GM19395 (cell line): Measurements from ENCODE around the gene POC1A.
"Not testable (repeated sequence)": the region's sequence is repeated elsewhere in the genome, so short reads cannot be mapped to it uniquely, and the experiment has no call there.

Experiments used
- ATAC-seq: cut with Tn5 transposase; IDR thresholded peaks from one replicate; pipeline ENCODE4 v1.9.1; 2021; ENCODE audit warnings: mild to moderate bottlenecking, moderate library complexity; ENCODE audit not compliant: unreplicated experiment

The POC1A gene

DNA sequence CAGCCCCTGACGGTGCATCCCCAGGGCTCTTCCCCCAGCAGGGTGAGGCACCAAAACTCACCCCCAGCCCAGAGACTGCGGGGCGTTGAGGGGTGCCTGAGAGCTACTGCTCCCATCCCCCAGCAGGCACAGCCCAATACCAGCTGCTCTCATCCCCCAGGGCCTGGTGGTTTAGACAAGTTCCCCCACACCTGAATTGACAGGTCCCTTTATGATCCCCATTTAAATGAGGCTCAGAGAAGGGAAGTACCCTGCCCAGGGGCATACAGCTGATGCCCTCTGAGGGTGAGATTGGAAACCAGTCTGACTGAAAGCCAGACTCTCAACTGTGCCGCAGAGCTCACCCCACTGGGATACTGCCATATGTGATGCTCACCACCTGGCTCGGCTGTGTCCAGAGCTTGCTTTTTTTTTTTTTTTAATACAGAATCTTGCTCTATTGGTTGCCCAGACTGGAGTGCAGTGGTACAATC, 118.0 kb downstream of the POC1A start:
- peak; percentile 64 for ATAC-seq

- ATAC-seq = no peak
Measured at GRCh38 chr3:52034651-52035050, 119.6 kb downstream of the POC1A start.

DNA sequence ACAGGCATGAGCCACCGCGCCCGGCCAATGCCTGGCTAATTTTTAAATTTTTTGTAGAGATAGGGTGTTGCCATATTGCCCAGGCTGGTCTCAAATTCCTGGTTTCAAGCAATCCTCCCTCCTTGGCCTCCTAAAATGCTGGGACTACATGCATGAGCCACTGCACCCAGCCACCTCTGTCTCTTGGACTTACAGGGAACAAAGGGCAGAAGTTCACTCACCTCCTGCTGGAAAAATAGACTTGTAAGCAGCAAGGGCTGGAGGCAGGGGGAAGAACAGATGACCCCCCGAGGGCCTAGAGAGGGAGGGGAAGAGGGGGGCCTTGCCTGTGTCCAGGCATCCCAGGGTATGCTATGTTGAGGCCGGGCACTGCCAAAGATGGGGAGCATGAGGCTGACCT, 120.0 kb downstream of the POC1A start:
- no peak for ATAC-seq

DNA sequence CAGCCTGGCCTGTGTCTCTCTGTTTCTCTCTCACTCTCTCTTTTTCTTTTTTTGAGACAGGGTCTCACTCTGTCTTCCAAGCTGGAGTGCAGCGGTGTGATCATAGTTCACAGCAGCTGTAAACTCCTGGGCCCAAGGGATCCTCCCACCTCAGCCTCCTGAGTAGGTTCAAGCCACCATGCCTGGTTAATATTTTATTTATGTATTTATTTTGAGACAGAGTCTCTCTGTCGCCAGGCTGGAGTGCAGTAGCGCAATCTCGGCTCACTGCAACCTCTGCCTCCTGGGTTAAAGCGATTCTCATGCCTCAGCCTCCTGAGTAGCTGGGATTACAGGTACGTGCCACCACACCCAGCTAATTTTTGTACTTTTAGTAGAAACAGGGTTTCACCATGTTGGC, 120.5 kb downstream of the POC1A start:
- not testable (repeated sequence) for ATAC-seq

GRCh38 chr3:52032702-52033408, 121.4 kb downstream of the POC1A start:
- no peak for ATAC-seq

DNA sequence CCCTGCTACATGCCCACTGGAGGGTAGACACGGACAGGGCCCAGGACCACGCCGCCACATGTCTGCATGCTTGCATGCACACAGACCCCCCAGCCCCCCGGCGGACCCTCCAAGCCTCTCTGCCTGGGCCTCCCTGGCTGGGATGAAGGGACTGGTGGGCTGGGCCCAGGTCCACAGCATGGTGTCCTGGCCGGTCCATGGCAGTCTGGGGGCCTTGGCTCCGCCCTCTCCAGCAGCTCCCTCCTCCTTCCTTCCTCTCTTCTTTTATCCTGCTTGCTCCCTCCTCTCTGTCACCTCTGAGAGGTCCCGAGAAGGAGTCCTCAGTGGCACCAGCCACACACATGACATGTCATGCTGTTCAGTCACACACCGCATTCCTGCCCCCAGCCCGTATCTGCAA, 122.3 kb downstream of the POC1A start:
- no peak for ATAC-seq

DNA sequence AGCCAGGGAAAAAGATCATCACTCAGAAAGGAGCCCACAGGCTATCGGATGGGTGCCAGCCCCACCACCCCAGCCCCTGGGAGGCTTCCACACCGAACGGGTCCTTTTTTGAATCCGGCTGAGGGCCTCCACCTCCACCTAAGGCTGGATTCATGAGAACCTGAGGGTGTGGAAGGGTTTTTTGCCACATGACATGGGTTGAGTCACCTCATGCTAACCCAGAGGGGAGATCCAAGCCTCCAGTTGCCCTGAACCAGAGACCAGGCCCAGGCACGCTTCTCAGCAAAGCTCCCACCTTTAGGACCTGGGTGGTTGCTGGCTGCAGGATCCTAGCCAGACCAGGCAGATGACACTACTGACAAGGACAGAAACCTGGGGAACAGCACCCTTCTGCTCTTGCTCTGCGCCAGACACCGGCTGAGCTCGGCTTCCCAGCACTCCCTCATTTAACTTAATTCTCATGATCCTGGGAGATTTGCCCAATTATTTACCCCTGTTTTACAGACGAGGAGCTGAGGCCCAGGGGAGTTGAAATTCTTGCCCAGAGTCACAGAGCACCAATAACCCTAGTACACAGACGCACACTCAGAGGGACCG, 123.4 kb downstream of the POC1A start:
- ATAC-seq = no peak

DNA sequence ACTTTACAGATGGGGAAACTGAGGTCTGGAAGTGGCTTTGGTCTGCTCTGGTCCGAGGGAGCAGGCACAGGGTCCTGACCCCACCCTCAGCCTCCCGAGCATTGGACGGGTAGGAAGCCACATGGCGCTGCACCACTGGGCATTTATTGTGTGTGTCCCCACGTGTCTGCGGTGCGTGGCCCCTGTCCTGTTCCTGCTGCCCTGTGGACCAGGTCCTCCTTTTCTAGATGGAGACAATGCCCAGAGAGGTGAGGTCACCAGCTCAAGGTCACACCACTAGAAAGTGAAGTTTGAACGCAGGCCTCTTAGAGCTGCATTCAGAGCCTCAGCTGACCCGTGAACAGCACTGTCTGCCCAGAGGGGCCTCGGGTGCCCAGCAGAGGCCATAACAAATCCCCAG, 124.7 kb downstream of the POC1A start:
- ATAC-seq = no peak

GRCh38 chr3:52029053-52029452, 125.2 kb downstream of the POC1A start:
- ATAC-seq = no peak

GRCh38 chr3:52028572-52028971, 125.7 kb downstream of the POC1A start:
- no peak for ATAC-seq

GRCh38 chr3:52026041-52026440, 128.2 kb downstream of the POC1A start:
- ATAC-seq = no peak

DNA sequence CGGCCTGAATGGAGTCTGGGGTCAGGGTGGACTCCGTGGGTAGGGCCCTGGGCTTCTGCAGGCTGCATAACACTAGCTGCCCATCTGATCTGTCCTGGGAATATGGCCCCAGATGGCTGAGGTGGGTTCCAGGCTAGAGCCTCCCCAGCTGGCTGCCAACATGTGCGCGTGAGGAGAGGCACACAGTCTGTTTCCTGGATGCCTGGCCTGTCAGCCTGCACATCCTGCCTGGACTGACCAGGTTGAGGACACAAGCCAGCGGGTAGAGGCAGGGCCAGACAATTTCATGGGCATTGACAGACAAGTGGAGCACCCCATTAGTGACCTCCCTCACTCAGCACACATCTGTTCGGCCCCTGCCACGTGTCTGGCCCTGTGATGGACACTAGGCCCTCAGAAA, 128.8 kb downstream of the POC1A start:
- no peak for ATAC-seq
